AG10803 (cell line): ENCODE results near the gene ATP5F1C.
"Not testable (repeated sequence)": the region's sequence is repeated elsewhere in the genome, so short reads cannot be mapped to it uniquely, and the experiment has no call there.

ENCODE experiments used
- DNase-seq: peaks from one replicate; pipeline ENCODE4 v3.0.0; 2010; ENCODE audit warnings: low read depth
- H3K4me3 ChIP-seq: 2 replicates; pipeline ENCODE4 v1.5.1; 2011; ENCODE audit warnings: mild to moderate bottlenecking, low read length, control low read depth
- TF ChIP-seq, protein P1 (sequence below): conservative IDR thresholded peaks from 2 replicates; pipeline ENCODE4 v1.5.1; 2011; ENCODE audit warnings: mild to moderate bottlenecking, low read length, control low read depth, inconsistent platforms

The ATP5F1C gene

DNA sequence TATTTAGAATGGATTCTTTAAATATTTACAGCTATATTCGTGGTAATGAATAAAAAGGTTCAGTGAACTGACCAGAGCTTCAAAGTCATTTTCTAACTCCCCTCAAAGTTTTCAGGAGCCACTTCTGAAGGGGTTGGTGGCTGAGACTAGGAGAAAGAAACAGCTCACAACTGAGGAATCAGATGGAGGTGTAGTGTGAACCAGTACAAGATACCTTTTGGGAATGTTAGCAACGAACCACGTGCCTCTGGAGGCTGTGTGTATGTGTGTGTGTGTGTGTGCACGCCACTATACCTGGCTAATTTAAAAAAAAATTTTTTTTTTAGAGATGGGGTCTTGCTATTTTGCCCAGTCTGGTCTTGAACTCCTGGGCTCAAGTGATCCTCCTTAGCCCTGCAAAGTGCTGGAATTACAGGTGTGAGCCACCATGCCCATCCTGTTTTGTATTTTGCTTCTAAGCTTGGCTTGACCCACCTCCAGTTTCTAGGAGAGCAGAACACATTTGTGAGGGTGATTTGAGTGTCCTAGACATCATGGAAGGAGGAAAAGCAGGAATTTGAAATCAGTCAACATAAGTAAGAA lies 20.8 kb downstream of the ATP5F1C start:
- DNase-seq = no peak
- H3K4me3 ChIP-seq = no peak overlapping the region
- TF ChIP-seq, protein P1, sequence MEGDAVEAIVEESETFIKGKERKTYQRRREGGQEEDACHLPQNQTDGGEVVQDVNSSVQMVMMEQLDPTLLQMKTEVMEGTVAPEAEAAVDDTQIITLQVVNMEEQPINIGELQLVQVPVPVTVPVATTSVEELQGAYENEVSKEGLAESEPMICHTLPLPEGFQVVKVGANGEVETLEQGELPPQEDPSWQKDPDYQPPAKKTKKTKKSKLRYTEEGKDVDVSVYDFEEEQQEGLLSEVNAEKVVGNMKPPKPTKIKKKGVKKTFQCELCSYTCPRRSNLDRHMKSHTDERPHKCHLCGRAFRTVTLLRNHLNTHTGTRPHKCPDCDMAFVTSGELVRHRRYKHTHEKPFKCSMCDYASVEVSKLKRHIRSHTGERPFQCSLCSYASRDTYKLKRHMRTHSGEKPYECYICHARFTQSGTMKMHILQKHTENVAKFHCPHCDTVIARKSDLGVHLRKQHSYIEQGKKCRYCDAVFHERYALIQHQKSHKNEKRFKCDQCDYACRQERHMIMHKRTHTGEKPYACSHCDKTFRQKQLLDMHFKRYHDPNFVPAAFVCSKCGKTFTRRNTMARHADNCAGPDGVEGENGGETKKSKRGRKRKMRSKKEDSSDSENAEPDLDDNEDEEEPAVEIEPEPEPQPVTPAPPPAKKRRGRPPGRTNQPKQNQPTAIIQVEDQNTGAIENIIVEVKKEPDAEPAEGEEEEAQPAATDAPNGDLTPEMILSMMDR = no peak

DNA sequence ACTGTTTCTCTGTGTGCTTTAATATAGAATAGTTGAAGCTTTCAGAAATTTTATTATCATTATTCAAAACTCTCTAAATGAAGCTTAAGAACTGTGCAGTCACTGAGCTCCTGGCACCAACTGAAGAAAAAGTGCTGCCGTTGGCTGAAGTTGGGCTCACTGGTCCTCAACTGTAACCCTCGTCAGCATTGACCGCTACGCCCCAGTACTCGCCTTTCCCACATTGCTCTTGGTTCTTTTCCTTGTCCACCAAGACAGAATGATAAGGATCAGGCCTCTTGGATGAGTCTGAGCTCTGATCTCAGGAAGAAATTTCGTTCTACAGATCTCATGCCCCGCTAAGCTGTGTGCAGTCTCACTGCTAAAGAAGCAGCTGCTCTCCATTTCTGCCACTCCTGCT lies 22.5 kb downstream of the ATP5F1C start:
- DNase-seq = no peak
- H3K4me3 ChIP-seq = no peak overlapping the region
- TF ChIP-seq, protein P1 = no peak

DNA sequence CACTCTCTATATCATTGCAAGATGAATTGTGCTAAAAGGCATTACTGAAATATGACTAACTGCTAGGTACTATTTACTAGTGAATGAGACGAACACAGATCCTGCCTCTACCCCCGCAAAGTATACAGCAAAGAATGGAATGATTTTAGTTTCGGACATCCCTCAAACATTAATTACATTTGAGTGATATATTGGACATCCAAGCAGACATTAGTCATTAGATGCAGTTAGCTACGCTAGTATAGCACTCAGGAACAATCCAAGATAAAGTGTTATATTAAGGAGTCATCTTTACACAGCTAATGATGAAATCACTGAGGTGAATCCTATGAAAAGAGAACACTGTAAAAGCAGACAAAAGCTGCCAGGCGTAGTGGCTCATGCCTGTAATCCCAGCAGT lies 23.0 kb downstream of the ATP5F1C start:
- TF ChIP-seq, protein P1 = no peak
- no peak overlapping the region for H3K4me3 ChIP-seq
- DNase-seq = no peak

DNA sequence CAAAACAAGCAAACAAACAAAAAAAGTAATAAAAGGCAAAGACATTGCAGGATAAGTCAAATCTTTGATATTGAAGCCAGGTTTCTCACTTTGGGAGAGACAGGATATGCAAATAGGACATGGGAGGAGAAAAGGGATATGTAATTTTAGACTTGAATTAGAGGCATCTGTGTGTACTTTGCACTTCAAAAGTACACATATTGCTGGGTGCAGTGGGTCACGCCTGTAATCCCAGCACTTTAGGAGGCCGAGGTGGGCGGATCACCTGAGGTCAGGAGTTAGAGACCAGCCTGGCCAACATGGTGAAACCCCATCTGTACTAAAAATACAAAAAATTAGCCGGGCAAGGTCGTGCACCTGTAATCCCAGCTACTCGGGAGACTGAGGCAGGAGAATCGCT lies 23.8 kb downstream of the ATP5F1C start:
- DNase-seq, H3K4me3 ChIP-seq: not testable (repeated sequence)

DNA sequence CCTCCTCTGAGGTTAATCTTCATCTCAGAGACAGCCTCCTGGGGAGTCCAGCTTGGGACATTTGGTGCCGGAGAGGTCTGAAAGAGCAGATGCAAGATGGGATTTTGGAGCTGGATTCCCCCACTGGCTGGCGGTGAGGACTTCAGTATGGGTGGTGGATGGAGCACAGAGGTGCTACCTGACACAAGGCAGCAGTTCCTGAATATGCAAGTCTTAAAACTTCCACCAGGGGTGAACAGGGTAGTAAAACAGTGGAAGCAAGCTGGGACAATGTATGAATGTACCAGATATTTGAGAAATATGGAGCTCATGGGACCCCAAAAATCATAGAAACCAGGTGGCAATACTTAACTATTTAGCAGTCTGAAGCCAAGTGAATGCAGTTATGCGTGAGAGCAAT lies 25.5 kb downstream of the ATP5F1C start:
- TF ChIP-seq, protein P1 = no peak
- DNase-seq = no peak

DNA sequence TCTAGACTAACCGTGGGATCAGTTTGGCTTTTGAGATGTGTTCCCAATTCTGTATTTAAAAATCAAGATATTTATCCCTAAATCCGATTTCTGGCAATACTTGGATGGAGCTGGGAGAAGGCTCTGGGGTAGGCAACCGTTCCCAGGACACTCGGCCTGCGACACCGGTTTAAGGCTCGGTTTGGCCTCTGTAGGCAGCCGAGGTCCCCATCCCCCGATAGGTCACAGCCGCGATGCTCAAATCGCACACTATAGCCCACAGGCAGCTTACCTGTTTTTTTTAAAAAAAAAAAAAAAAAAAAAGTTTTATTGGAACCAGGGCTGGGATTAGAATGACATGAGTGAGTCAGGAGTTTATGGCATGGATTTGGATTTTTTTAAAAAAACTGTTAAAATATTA lies 29.6 kb downstream of the ATP5F1C start:
- TF ChIP-seq, protein P1 = no peak
- DNase-seq = no peak
- peak overlapping the region; percentile 95 for H3K4me3 ChIP-seq

More for the DNA sequence above, 25.5 kb downstream of the ATP5F1C start:
- no peak overlapping the region for H3K4me3 ChIP-seq

DNA sequence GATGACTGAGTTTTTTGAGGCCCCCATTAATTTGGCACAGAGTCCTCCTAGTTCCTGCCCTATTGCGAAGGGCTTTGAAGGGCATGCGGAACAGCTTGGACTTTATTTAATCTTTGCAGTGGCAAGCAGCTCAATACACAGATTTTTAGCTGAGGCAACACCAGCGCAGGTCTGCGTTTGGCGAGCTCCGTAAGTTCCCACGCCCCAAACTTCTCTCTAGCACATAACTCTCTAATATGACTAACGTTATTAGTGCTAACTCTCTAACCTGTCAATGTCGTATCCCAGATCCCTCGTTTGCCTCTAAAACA lies 30.0 kb downstream of the ATP5F1C start:
- DNase-seq = no peak
- TF ChIP-seq, protein P1 = no peak
- peak overlapping the region; percentile 95 for H3K4me3 ChIP-seq
